ENCODE measurements around the gene PTTG1IP.
A peak's percentile ranks its signal among the peaks of the same experiment; 100 is the strongest.
"Not testable (repeated sequence)": the region's sequence is repeated elsewhere in the genome, so short reads cannot be mapped to it uniquely, and the experiment has no call there.

PTTG1IP gene

DNA sequence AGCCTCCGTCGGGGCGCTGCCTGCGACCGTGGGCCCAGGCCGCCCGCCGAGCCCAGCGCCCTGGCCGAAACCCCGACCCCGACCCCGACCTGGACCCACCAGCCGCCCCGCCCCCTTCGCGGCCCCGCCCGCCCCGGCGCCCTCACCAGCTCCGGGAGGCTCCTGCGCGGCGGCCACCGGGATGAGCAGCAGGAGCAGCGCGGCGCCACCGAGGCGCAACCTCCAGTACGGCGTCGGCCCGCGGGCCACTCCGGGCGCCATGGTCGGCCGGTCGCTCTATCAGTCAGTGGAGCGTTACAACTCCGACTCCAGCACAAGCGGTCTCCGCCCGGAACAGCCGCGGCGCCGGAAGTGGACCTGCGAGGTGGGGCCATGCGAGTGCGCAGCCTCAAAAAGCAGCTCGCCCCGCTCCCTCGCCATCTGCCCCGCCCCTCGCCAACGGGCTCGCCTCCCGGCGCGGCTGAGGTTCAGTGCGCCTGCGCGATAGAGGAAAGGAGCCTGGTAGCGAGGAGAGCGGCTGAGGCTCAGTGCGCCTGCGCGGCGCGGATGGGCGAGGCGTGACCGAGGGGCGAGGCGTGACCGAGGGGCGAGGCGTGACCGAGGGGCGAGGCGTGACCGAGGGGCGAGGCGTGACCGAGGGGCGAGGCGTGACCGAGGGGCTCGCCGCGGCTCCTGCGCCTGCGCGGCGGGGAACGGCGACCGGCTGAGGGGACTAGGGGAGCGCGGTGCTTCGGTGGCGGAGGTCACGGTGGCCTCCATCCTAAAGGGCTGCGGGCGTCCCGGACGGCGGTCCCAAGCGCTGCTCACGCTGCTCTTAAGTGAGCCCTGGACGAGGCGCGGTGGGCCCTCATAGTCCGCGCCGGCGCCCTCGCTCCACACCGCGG is at the start of gene PTTG1IP:
PTTG1IP (minus strand) TSS at position 335 of the 884 bp plus-strand sequence; CDS start at position 261, 74 bp downstream.
- DNase-seq: peak; percentile 86

DNA sequence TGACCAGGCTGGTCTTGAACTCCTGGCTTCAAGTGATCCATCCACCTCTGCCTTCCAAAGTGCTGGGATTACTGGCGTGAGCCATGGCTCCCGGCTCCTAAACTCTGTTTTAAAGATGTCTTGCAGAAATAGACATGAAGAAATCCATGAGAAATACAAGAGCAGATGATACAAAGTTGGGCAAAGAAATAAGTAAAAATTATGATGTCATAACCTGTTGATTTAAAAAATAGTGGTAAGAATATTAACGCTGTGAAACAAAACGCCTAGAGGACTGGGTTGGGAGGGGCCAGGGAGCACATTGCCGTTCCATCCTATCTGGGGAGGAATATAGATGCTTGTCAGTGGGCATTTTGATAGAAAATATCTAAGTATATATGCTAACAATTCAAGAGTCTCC is 48.4 kb upstream of the PTTG1IP start:
- no peak for DNase-seq

GRCh38 chr21:44920694-44921604 is 47.5 kb upstream of the PTTG1IP start, which contains the start of gene ITGB2:
ITGB2 (minus strand) TSS chr21:44920899; CDS start chr21:44910782, 10,117 bp downstream.
- DNase-seq: no peak

GRCh38 chr21:44919913-44920693 is 46.6 kb upstream of the PTTG1IP start:
- no peak for DNase-seq

DNA sequence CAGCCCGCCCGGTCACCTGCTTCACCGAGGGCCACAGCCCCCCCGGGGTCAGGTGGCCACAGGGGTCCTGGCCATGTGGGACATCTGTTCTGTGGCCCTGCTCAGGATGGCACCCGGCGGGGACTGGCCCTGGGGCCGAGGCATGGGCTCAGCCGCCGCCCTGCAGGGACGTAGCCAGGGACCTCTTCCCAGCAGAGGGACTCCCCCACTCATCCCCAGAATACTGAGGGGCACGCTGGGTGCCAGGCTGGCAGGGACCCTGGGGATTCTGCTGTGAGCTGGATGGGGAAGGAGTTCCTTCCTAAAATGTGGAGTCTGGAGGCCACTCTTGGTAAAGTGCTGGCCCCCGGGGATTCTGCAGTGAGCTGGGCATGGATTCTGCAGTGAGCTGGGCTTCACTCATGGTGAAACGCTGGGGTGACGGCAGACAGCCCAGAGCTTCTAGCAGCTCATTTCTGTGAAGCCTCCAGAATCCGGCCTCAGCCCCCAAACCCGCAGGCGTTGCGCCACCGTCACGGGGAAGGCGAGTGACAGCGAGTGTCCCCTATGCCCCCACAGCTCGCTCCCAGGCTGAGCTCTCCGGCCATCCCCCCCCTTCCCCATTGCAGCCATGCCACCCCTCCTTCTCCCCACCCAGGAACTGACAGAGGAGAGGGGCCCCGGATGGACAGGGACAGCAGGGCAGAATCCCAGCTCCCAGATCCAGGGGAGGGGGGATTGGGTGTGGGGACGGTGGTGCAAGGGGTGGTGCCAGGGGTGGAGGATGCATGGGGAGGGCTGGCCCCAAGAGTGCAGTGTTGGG is 45.8 kb upstream of the PTTG1IP start:
- no peak for DNase-seq

GRCh38 chr21:44918581-44919033 is 45.1 kb upstream of the PTTG1IP start:
- no peak for DNase-seq

GRCh38 chr21:44918107-44918470 is 44.6 kb upstream of the PTTG1IP start:
- no peak for DNase-seq

- no peak for DNase-seq
Observed at GRCh38 chr21:44917446-44918106, 44.1 kb upstream of the PTTG1IP start.

- no peak for DNase-seq
Observed at GRCh38 chr21:44916965-44917364, 43.5 kb upstream of the PTTG1IP start.

- no peak for DNase-seq
Observed at GRCh38 chr21:44914176-44914874, 40.8 kb upstream of the PTTG1IP start.

- no peak for DNase-seq
Observed at GRCh38 chr21:44913425-44914175, 40.1 kb upstream of the PTTG1IP start.

- DNase-seq: not testable (repeated sequence)
Observed at GRCh38 chr21:44912506-44913412, 39.3 kb upstream of the PTTG1IP start.

- DNase-seq: no peak
Observed at GRCh38 chr21:44912158-44912473, 38.6 kb upstream of the PTTG1IP start.

DNA sequence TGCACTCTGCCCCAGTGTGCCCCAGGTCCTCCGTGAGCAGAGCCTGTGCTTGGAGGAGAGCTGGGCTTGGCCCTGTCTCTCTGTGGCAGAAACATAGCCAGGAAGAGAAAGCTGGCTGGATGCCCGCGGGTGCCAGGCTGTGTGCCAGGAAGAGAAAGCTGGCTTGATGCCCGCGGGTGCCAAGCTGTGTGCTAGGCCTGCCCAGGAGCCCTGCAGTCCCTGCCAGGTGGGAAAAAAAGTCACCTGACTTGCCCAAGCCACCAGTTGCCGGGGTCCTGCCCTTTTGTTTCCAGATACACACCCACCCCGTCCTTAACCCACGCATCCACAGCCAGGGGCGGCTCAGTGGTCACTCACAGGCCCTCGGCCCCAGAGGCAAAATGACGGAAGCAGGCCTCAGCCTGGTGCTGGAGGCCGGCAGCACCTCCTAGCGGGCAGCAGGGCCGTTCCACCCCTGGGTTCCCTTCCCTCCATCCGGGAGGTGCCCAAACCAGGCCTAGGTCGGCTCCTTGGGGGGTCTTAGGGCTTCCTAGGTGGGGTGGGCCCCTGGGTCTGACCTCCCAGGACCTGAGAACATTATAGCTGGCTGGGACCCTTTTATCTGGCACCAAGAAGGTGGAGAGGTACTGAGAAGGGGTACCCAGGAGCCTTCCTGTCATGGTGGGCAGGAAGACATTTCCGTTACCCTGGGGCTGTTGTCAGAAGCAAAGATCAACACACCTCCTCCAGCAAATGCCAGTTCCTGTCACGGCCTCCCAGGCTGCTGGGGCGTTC is 38.1 kb upstream of the PTTG1IP start:
- DNase-seq: peak; percentile 46

GRCh38 chr21:44911068-44911383 is 37.5 kb upstream of the PTTG1IP start:
- no peak for DNase-seq

DNA sequence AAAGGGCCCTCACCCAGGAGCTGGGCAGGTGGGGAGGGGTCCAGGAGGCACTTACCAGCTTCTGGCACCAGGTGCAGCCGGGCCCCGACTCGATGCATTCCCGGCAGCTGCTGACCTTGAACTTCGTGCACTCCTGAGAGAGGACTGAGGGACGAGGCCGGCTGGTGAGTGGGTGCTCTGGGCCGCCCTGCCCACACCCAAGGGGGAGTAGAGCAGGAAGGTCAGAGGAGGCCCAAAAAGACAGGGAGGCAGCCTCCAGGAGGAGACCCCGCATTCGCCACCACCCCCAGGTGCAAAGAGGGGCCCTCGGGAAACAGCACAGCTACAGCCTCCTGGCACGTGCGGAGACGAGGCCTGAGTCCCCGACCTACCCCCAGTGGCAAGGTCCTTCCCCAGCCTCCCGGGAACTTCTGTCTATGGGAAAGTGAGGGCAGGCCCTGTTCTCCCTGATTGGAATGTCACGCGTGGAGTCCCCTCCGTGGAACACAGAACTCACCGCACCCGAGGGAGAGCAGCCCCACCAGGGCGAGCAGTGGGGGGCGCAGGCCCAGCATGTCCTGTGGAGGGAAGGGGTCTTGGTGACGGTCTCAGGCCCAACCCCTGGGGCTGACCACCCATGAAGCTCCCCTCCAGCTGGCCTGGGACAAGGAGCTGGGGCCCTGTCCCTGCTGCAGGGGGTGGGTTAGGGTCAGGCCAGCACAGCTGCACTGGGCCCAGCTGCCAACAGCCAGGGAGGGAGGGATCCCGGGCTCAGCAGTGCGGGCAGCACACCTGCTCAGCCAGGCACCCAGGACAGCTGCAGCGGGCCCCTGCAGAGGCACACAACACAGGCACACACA is 37.0 kb upstream of the PTTG1IP start:
- no peak for DNase-seq

GRCh38 chr21:44909719-44910118 is 36.2 kb upstream of the PTTG1IP start:
- DNase-seq: no peak
